ENCODE data around the gene METTL14.

METTL14 gene

DNA sequence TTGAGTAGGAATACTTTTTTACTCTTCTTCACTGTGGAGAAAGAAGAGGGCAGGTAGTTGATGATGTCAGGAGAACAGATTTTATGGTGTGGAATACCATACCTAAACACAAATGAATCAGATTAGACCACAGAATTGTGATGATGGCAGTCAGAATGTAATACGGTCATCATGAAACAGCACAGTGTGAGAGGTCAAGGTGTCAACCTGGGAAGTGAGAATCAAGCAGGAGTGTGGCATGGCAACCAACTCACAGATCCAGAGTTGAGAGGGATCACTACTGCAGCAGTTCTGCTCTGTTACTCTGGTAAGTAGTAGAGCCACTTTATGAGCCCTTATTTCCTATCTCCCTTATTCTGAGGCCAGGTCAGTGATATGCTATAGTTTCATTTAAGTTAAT, 27.7 kb downstream of the METTL14 start:
- Histone ChIP-seq H3K36me3 (ENCODE audit: control insufficient read depth, insufficient read depth, low read length) (peaks cover 25% of the 10 kb centered on the region), H3K27ac (ENCODE audit: low read depth, low read length, severe bottlenecking) (no peak overlapping the region)
- WGBS, 2 experiments (ENCODE audit: insufficient coverage in 2 of 2), result 86 to 100% methylated on average over 1 of the region's 1 CpG

GRCh38 chr4:118714682-118715081, 29.5 kb downstream of the METTL14 start:
- Histone ChIP-seq H3K9me3 (ENCODE audit: control insufficient read depth, low read length) (no peaks in the 10 kb centered on the region), H3K27ac (ENCODE audit: low read depth, low read length, severe bottlenecking) (no peak overlapping the region), H3K36me3 (ENCODE audit: control insufficient read depth, insufficient read depth, low read length) (peaks cover 20% of the 10 kb centered on the region), H3K4me1 (ENCODE audit: control insufficient read depth, insufficient read depth, low read length, poor library complexity, severe bottlenecking) (no peaks in the 10 kb centered on the region), H3K4me3 (ENCODE audit: extremely low read depth, insufficient read depth, low read length, poor library complexity, severe bottlenecking) (no peak overlapping the region)
- 89 to 100% methylated on average over 1 to 3 of the region's 4 CpGs for WGBS, 2 experiments (ENCODE audit: insufficient coverage in 2 of 2)

More for the DNA sequence above, 27.7 kb downstream of the METTL14 start:
- H3K4me3 ChIP-seq (ENCODE audit: extremely low read depth, insufficient read depth, low read length, poor library complexity, severe bottlenecking), result no peak overlapping the region
- H3K9me3 ChIP-seq (ENCODE audit: control insufficient read depth, low read length), result no peaks in the 10 kb centered on the region
- H3K4me1 ChIP-seq (ENCODE audit: control insufficient read depth, insufficient read depth, low read length, poor library complexity, severe bottlenecking), result no peaks in the 10 kb centered on the region

DNA sequence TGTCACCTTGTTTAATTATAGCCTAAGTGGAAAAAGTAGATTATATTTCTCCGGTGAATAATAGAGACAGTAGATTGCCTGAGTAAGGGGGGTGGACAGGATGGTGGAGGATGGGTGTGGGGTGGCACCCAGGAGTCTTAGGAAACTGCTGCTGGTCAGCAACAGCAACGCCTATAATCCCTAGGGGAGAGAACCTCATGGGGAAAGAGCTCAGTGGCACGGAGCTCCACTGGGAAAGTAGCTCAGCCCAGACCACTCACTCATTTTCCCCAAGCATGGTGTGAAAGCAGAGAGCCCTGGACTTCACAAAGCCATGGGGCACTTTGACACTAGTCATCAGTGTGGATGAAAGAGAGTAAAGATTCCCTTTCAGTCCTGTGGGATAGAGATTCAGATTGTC, 31.1 kb downstream of the METTL14 start:
- Histone ChIP-seq H3K36me3 (ENCODE audit: control insufficient read depth, insufficient read depth, low read length) (peaks cover 11% of the 10 kb centered on the region), H3K4me3 (ENCODE audit: extremely low read depth, insufficient read depth, low read length, poor library complexity, severe bottlenecking) (no peak overlapping the region), H3K27ac (ENCODE audit: low read depth, low read length, severe bottlenecking) (no peak overlapping the region), H3K9me3 (ENCODE audit: control insufficient read depth, low read length) (no peaks in the 10 kb centered on the region), H3K4me1 (ENCODE audit: control insufficient read depth, insufficient read depth, low read length, poor library complexity, severe bottlenecking) (no peaks in the 10 kb centered on the region)
- WGBS, 2 experiments (ENCODE audit: insufficient coverage in 2 of 2), result 86 to 94% methylated on average over 1 to 2 of the region's 3 CpGs

DNA sequence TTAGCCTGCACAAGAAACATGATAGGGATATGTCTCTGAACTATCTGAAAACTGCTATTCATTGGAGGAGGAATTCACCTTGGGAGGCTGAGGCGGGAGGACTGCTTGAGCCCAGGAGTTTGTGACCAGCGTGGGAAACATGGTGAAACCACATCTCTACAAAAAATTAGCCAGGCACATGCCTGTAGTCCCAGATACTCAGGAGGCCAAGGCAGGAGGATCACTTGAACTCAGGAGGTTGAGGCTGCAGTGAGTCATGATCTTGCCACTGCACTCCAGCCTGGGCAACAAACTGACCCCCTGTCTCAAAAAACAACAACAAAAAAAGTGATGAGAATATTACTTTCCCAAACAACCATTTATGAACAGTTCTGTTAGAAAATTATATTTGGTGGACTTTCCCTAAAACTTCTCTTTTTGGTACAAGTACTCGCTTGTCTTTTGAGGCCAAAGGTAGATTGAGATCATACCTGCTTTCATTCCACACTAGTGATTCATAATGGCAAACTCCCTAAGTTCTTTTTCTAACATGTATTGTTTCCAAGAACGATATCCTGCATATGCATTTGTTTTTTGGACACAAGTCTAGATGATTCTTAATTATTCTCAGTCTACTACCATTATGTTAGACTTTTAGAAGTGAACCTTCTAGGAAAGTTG, 33.4 kb downstream of the METTL14 start:
- H3K9me3 ChIP-seq (ENCODE audit: control insufficient read depth, low read length), result no peaks in the 10 kb centered on the region
- H3K4me3 ChIP-seq (ENCODE audit: extremely low read depth, insufficient read depth, low read length, poor library complexity, severe bottlenecking), result no peak overlapping the region
- WGBS, 2 experiments (ENCODE audit: insufficient coverage in 2 of 2), result 89 to 100% methylated on average over 2 to 3 of the region's 4 CpGs
- peaks cover 24% of the 10 kb centered on the region for H3K36me3 ChIP-seq (ENCODE audit: control insufficient read depth, insufficient read depth, low read length)
- H3K27ac ChIP-seq (ENCODE audit: low read depth, low read length, severe bottlenecking), result no peak overlapping the region
- no peaks in the 10 kb centered on the region for H3K4me1 ChIP-seq (ENCODE audit: control insufficient read depth, insufficient read depth, low read length, poor library complexity, severe bottlenecking)

GRCh38 chr4:118721752-118722151, 36.6 kb downstream of the METTL14 start:
- H3K4me1 ChIP-seq (ENCODE audit: control insufficient read depth, insufficient read depth, low read length, poor library complexity, severe bottlenecking), result no peaks in the 10 kb centered on the region
- no peak overlapping the region for H3K4me3 ChIP-seq (ENCODE audit: extremely low read depth, insufficient read depth, low read length, poor library complexity, severe bottlenecking)
- H3K9me3 ChIP-seq (ENCODE audit: control insufficient read depth, low read length), result no peaks in the 10 kb centered on the region
- no peak overlapping the region for H3K27ac ChIP-seq (ENCODE audit: low read depth, low read length, severe bottlenecking)
- WGBS, 2 experiments (ENCODE audit: insufficient coverage in 2 of 2), result 100% methylated on average over 1 of the region's 1 CpG
- peaks cover 47% of the 10 kb centered on the region for H3K36me3 ChIP-seq (ENCODE audit: control insufficient read depth, insufficient read depth, low read length)

DNA sequence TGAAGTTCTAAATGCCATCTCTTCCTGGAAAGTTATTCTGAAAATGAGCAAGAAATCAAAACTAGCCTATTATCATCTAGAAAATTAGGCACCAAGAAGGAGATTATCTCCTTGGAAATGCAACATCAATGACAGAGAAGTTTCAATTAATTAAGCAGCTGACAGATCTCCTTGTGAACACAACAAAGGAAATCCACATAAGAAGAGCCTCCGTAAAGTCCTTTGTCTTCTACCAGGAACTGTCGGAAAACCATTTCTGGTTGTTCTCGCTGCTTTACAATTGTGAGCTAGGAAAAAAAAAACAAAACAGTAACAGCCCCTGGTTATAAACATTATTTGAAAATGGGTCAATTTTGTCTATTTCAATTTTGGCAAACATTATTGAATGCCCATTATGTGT, 38.2 kb downstream of the METTL14 start:
- Histone ChIP-seq H3K4me3 (ENCODE audit: extremely low read depth, insufficient read depth, low read length, poor library complexity, severe bottlenecking) (no peak overlapping the region), H3K9me3 (ENCODE audit: control insufficient read depth, low read length) (no peaks in the 10 kb centered on the region), H3K27ac (ENCODE audit: low read depth, low read length, severe bottlenecking) (no peak overlapping the region), H3K36me3 (ENCODE audit: control insufficient read depth, insufficient read depth, low read length) (peaks cover 59% of the 10 kb centered on the region), H3K4me1 (ENCODE audit: control insufficient read depth, insufficient read depth, low read length, poor library complexity, severe bottlenecking) (no peaks in the 10 kb centered on the region)
- WGBS, 2 experiments (ENCODE audit: insufficient coverage in 2 of 2), result 94% methylated on average over 3 of the region's 3 CpGs; no CpG with 5 or more reads in 1 of the 2 experiments

GRCh38 chr4:118727360-118727759, 42.2 kb downstream of the METTL14 start:
- WGBS, 2 experiments (ENCODE audit: insufficient coverage in 2 of 2), result 80 to 83% methylated on average over 1 of the region's 1 CpG
- Histone ChIP-seq H3K4me1 (ENCODE audit: control insufficient read depth, insufficient read depth, low read length, poor library complexity, severe bottlenecking) (peaks cover 3% of the 10 kb centered on the region), H3K27ac (ENCODE audit: low read depth, low read length, severe bottlenecking) (no peak overlapping the region), H3K9me3 (ENCODE audit: control insufficient read depth, low read length) (no peaks in the 10 kb centered on the region), H3K36me3 (ENCODE audit: control insufficient read depth, insufficient read depth, low read length) (peaks cover 78% of the 10 kb centered on the region), H3K4me3 (ENCODE audit: extremely low read depth, insufficient read depth, low read length, poor library complexity, severe bottlenecking) (no peak overlapping the region)

GRCh38 chr4:118729287-118730286, 44.4 kb downstream of the METTL14 start:
- H3K4me1 ChIP-seq (ENCODE audit: control insufficient read depth, insufficient read depth, low read length, poor library complexity, severe bottlenecking), result peaks cover 3% of the 10 kb centered on the region
- H3K9me3 ChIP-seq (ENCODE audit: control insufficient read depth, low read length), result no peaks in the 10 kb centered on the region
- H3K27ac ChIP-seq (ENCODE audit: low read depth, low read length, severe bottlenecking), result no peak overlapping the region
- no peak overlapping the region for H3K4me3 ChIP-seq (ENCODE audit: extremely low read depth, insufficient read depth, low read length, poor library complexity, severe bottlenecking)
- 93 to 98% methylated on average over 5 of the region's 6 CpGs for WGBS, 2 experiments (ENCODE audit: insufficient coverage in 2 of 2)
- peaks cover 82% of the 10 kb centered on the region for H3K36me3 ChIP-seq (ENCODE audit: control insufficient read depth, insufficient read depth, low read length)

- Histone ChIP-seq H3K4me1 (ENCODE audit: control insufficient read depth, insufficient read depth, low read length, poor library complexity, severe bottlenecking) (peaks cover 3% of the 10 kb centered on the region), H3K27ac (ENCODE audit: low read depth, low read length, severe bottlenecking) (no peak overlapping the region), H3K9me3 (ENCODE audit: control insufficient read depth, low read length) (no peaks in the 10 kb centered on the region), H3K4me3 (ENCODE audit: extremely low read depth, insufficient read depth, low read length, poor library complexity, severe bottlenecking) (no peak overlapping the region), H3K36me3 (ENCODE audit: control insufficient read depth, insufficient read depth, low read length) (peaks cover 82% of the 10 kb centered on the region)
These were observed 45.5 kb downstream of the METTL14 start for GRCh38 chr4:118730683-118731082.

DNA sequence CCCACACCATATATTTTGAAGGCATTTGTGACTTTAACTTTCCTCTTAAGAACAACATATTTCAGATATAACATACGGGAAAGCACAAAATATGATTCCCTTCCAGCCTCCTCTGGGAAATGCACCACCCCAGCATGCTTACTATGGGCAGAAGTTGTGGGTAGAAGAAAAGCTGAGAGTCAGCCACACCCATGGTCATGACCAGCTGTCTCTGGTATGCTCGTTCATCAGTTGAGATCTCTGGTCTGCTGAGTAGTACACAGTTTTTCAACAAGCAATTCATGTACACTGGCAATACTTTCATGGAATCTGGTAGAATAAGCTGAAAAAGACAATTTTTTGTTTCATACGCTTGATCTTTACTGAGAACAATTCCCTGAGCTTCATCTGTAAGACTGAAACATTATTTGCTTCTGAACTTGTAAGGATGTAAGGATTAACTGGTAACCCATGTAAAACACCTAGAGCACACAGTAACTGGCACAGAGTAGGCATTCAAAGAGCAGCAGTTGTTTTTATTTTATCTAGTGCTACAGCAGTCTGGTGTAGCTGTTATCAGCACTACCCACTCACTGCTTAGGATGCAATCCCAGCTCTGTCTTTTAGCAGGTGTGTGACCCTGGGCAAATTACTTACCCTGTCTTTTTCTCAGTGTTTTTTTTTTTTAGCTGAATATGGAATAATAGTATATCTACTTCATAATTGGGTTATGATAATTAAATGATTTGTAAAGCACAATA, 47.6 kb downstream of the METTL14 start:
- WGBS, 2 experiments (ENCODE audit: insufficient coverage in 2 of 2), result 90% methylated on average over 2 of the region's 3 CpGs; no CpG with 5 or more reads in 1 of the 2 experiments
- Histone ChIP-seq H3K27ac (ENCODE audit: low read depth, low read length, severe bottlenecking) (no peak overlapping the region), H3K4me3 (ENCODE audit: extremely low read depth, insufficient read depth, low read length, poor library complexity, severe bottlenecking) (no peak overlapping the region), H3K36me3 (ENCODE audit: control insufficient read depth, insufficient read depth, low read length) (peaks cover 73% of the 10 kb centered on the region), H3K9me3 (ENCODE audit: control insufficient read depth, low read length) (no peaks in the 10 kb centered on the region), H3K4me1 (ENCODE audit: control insufficient read depth, insufficient read depth, low read length, poor library complexity, severe bottlenecking) (peaks cover 3% of the 10 kb centered on the region)
